DND-41 (cell line): ENCODE results near the gene BTLA.

Experiments used
- CTCF ChIP-seq: IDR thresholded peaks from 2 replicates; pipeline ENCODE4 v1.5.1; 2012; ENCODE audit warnings: borderline replicate concordance, low read length, moderate library complexity, mild to moderate bottlenecking; ENCODE audit not compliant: poor library complexity, severe bottlenecking; ENCODE audit errors: extremely low read depth
- EZH2 ChIP-seq: IDR thresholded peaks from 3 replicates; pipeline ENCODE4 v1.6.1; 2012; ENCODE audit warnings: borderline replicate concordance, low read depth, mild to moderate bottlenecking, moderate library complexity, low read length, inconsistent platforms; ENCODE audit not compliant: severe bottlenecking

- TF ChIP-seq CTCF: no peak
- no peak for TF ChIP-seq EZH2
Observed at GRCh38 chr3:112429960-112430359, 69.3 kb downstream of the BTLA start.
